Measurements from ENCODE around the gene GPS1. TPM values are rescaled to one million over a fixed set of nuclear protein-coding genes. Genes with fewer than 3 reads are reported as not detected.

Gene GPS1
- total and polyA plus RNA-seq, 2 donors (not counting 1 experiment from before 2014, with no cell fraction given), result 80.5 to 124 TPM

DNA sequence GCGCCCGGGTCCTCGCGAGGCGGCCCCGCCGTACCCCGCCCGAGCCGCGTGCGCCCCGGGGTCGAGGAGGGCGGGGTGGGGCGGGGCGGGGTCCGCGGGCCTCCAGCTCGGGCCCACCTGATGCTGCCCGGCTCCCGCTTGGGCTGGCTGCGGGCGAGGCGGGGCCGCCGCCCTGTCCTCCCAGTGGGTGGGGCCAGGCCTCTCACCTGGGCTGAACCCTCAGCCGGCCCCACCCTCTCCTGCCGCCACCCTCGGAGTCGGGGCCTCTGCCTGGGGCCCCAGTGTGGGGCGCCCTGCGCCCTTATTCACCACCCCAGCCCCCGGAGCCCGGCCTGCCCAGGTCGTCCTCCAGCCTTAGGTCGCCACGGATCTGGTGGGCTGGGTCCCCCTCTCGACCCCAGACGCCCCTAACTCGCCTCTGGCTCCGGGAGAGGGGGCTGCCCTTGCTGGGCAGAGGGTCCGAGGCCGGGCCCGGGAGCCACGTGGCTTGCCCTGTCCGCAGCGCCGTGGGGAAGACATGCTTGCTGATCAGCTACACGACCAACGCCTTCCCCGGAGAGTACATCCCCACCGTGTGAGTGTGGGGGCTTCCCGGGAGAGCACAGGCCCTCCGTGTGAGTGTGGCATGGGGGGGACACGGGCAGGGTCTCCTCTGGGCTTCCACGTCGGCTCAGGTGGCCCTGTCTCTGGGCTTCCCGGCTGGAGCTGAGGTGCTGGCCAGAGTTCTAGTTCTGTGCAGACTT, 19.6 kb upstream of the GPS1 start:
- POLR2A ChIA-PET, result interaction anchor here (0.8 kb wide), 1 partner anchor 19 kb away, joined by 3 read pairs; no protein-coding TSS in a partner anchor
- Histone ChIP-seq H3K9me3 (ENCODE audit: control extremely low read depth in 1 of 3, control insufficient read depth in 2 of 3, insufficient read depth in 1 of 3, low read length in 2 of 3) (peaks cover 0 to 10% (median 0%) of the 10 kb centered on the region in 3 donors), H3K27me3 (replicated peaks in 1 of 4; ENCODE audit: control extremely low read depth in 1 of 4, control insufficient read depth in 3 of 4, insufficient read depth in 4 of 4, low read length in 3 of 4) (peaks cover 0 to 39% (median 3%) of the 10 kb centered on the region in 4 experiments), H2AFZ (ENCODE audit: insufficient read depth, low read depth, low read length, poor library complexity, severe bottlenecking) (no peak overlapping the region), H3K36me3 (replicated peaks in 1 of 2; ENCODE audit: control extremely low read depth in 1 of 2, control insufficient read depth in 1 of 2, extremely low read depth in 1 of 2, insufficient read depth in 2 of 2, low read length in 1 of 2) (no peaks in the 10 kb centered on the region), H3K9ac (ENCODE audit: low read length) (no peak overlapping the region), H3K79me2 (ENCODE audit: control insufficient read depth, insufficient read depth, low read length) (peaks cover 14% of the 10 kb centered on the region), H3K4me1 (ENCODE audit: control insufficient read depth in 2 of 2, insufficient read depth in 2 of 2, low read length in 2 of 2) (peaks cover 29 to 34% of the 10 kb centered on the region in 2 donors), H3K4me2 (replicated peaks; ENCODE audit: low read depth, low read length, poor library complexity, severe bottlenecking) (peak overlapping the region; percentile 66), H3K27ac (ENCODE audit: low read length in 2 of 2) (no peak overlapping the region), H3K4me3 (ENCODE audit: control extremely low read depth in 1 of 5, extremely low read depth in 1 of 5, insufficient read depth in 1 of 5, low read depth in 2 of 5, low read length in 4 of 5) (peak overlapping the region in 2 of 5 experiments; percentile 11 to 19), H4K20me1 (ENCODE audit: control insufficient read depth, insufficient read depth, low read length, poor library complexity, severe bottlenecking) (peaks cover 52% of the 10 kb centered on the region)
- peaks cover 21% of the 10 kb centered on the region for H3K4me1 Mint-ChIP-seq
- no peak for DNase-seq
- H3K27ac Mint-ChIP-seq, result no peak overlapping the region
- WGBS (ENCODE audit: insufficient coverage), result 15% methylated on average over 59 of the region's 59 CpGs
- H3K27me3 Mint-ChIP-seq, result no peaks in the 10 kb centered on the region
- intact Hi-C loops (cut with micrococcal nuclease), result loop anchor here (10.0 kb wide), 1 partner anchor 523 kb away; no protein-coding TSS in a partner anchor
- CTCF ChIA-PET, result interaction anchor here (1.5 kb wide), 1 partner anchor 73 kb away, joined by 4 read pairs; no protein-coding TSS in a partner anchor
- TF ChIP-seq, protein P1, sequence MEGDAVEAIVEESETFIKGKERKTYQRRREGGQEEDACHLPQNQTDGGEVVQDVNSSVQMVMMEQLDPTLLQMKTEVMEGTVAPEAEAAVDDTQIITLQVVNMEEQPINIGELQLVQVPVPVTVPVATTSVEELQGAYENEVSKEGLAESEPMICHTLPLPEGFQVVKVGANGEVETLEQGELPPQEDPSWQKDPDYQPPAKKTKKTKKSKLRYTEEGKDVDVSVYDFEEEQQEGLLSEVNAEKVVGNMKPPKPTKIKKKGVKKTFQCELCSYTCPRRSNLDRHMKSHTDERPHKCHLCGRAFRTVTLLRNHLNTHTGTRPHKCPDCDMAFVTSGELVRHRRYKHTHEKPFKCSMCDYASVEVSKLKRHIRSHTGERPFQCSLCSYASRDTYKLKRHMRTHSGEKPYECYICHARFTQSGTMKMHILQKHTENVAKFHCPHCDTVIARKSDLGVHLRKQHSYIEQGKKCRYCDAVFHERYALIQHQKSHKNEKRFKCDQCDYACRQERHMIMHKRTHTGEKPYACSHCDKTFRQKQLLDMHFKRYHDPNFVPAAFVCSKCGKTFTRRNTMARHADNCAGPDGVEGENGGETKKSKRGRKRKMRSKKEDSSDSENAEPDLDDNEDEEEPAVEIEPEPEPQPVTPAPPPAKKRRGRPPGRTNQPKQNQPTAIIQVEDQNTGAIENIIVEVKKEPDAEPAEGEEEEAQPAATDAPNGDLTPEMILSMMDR (IDR thresholded peaks at IDR 0.05), result no peak
- TF ChIP-seq EZH2 (IDR thresholded peaks at IDR 0.05; ENCODE audit: borderline replicate concordance, insufficient read depth, low read depth, low read length, poor library complexity, severe bottlenecking), result no peak
- H3K4me3 Mint-ChIP-seq, result peak overlapping the region; percentile 76
- no peaks in the 10 kb centered on the region for H3K9me3 Mint-ChIP-seq (ENCODE audit: insufficient read depth)
- ATAC-seq (ENCODE audit: low read depth), result peak; percentile 16
